Endothelial cell of umbilical vein (primary cell): ENCODE data around the gene PSD4. TPM values are rescaled to one million over a fixed set of nuclear protein-coding genes. Genes with fewer than 3 reads are reported as not detected.

Source experiments
- BruUV-seq: library from RNA; stranded (reverse); fragments of 400-500 nt; replicated peaks from 2 replicates; lab custom pipeline; 2021; lab: Mats Ljungman, UMichigan
- CTCF ChIA-PET: fragments of 300-600, 350-600 bp; sonication (Branson Sonifier 250); formaldehyde crosslinking; loops from one replicate; lab custom pipeline; 2021; ENCODE audit warnings: antibody characterized with exemption, inconsistent platforms; lab: Charles Lee
- POLR2A ChIA-PET: fragments of 300-600, 350-600 bp; sonication (Branson Sonifier 250); formaldehyde crosslinking; loops from one replicate; lab custom pipeline; 2021; ENCODE audit warnings: antibody characterized with exemption, inconsistent platforms; lab: Charles Lee
- DNase-seq: peaks from one replicate; pipeline ENCODE4 v3.0.0-alpha.2; 2011; ENCODE audit warnings: low read depth, low spot score
- FAIRE-seq: peaks from 2 replicates; lab custom pipeline; 2011; peaks lifted over from hg19 to GRCh38; lab: Jason Lieb, UNC
- H2AFZ ChIP-seq: 2 replicates; pipeline ENCODE4 v1.6.0; 2012; ENCODE audit warnings: low read depth, low read length, control low read depth, inconsistent platforms
- H3K27ac ChIP-seq: 2 replicates; pipeline ENCODE4 v1.5.1; 2011; ENCODE audit warnings: low read depth, mild to moderate bottlenecking, control low read depth, low read length, moderate library complexity; ENCODE audit not compliant: insufficient read depth
- H3K27me3 ChIP-seq, 2 experiments: 2 replicates each; pipeline versions ENCODE4 v1.6.0 to v1.6.1; 2011; ENCODE audit warnings: low read length in 2 of 2, mixed read lengths in 1 of 2; ENCODE audit not compliant: control insufficient read depth in 2 of 2, insufficient read depth in 2 of 2
- H3K36me3 ChIP-seq, 2 experiments: 2 replicates in 1 of 2; 3 replicates in 1 of 2; pipeline ENCODE4 v1.5.1; 2011; ENCODE audit warnings: low read length in 2 of 2, mild to moderate bottlenecking in 1 of 2, moderate library complexity in 1 of 2; ENCODE audit not compliant: control insufficient read depth in 2 of 2, insufficient read depth in 2 of 2; ENCODE audit errors: extremely low read depth in 1 of 2
- H3K4me1 ChIP-seq: 3 replicates; pipeline ENCODE4 v1.5.1; 2011; ENCODE audit warnings: mild to moderate bottlenecking, low read length; ENCODE audit not compliant: control insufficient read depth, insufficient read depth; ENCODE audit errors: extremely low read depth
- H3K4me2 ChIP-seq: 2 replicates; pipeline ENCODE4 v1.6.1; 2011; ENCODE audit warnings: low read length, control low read depth, mixed read lengths; ENCODE audit not compliant: insufficient read depth
- H3K4me3 ChIP-seq, 3 experiments: fragments of 200-600 bp in 1 of 3; sonication (generic), shearing (Covaris generic) in 1 of 3; replicated peaks in 1 of 3; 2 replicates each; pipeline ENCODE4 v1.5.1; 2011 to 2016; ENCODE audit warnings: control low read depth in 3 of 3, low read length in 3 of 3, mild to moderate bottlenecking in 2 of 3, inconsistent platforms in 1 of 3, low read depth in 1 of 3, moderate library complexity in 1 of 3; ENCODE audit not compliant: insufficient read depth in 1 of 3
- H3K79me2 ChIP-seq: 2 replicates; pipeline ENCODE4 v1.6.0; 2012; ENCODE audit warnings: low read length, inconsistent platforms; ENCODE audit not compliant: control insufficient read depth, insufficient read depth
- H3K9ac ChIP-seq: replicated peaks from 2 replicates; pipeline ENCODE3; 2011; ENCODE audit warnings: low read length, control low read depth; ENCODE audit not compliant: insufficient read depth; ENCODE audit errors: extremely low read depth
- H3K9me1 ChIP-seq: replicated peaks from 3 replicates; pipeline ENCODE4 v1.6.0; 2011; ENCODE audit warnings: mild to moderate bottlenecking, low read length; ENCODE audit not compliant: control insufficient read depth, insufficient read depth; ENCODE audit errors: extremely low read depth
- H3K9me3 ChIP-seq: replicated peaks from 2 replicates; pipeline ENCODE4 v1.5.1; 2012; ENCODE audit warnings: low read length, inconsistent platforms; ENCODE audit not compliant: control insufficient read depth, insufficient read depth
- H4K20me1 ChIP-seq: replicated peaks from 2 replicates; pipeline ENCODE3; 2011; ENCODE audit warnings: mild to moderate bottlenecking, low read length; ENCODE audit not compliant: control insufficient read depth, insufficient read depth; ENCODE audit errors: extremely low read depth
- CTCF ChIP-seq, 2 donors: IDR thresholded peaks; 1 replicate in 1 of 2; 2 replicates in 1 of 2; pipeline ENCODE4 v1.5.1; 2011; ENCODE audit warnings: low read length in 2 of 2, mild to moderate bottlenecking in 2 of 2, moderate library complexity in 2 of 2, control low read depth in 1 of 2, inconsistent platforms in 1 of 2, low read depth in 1 of 2; ENCODE audit not compliant: insufficient read depth in 1 of 2; ENCODE audit errors: extremely low read depth in 1 of 2
- FOS ChIP-seq: IDR thresholded peaks from 2 replicates; pipeline ENCODE4 v1.6.1; 2011; ENCODE audit warnings: mild to moderate bottlenecking, low read length, moderate library complexity, borderline replicate concordance; ENCODE audit not compliant: insufficient read depth
- GATA2 ChIP-seq: IDR thresholded peaks from 2 replicates; pipeline ENCODE4 v1.7.0; 2011; ENCODE audit warnings: low read depth, mild to moderate bottlenecking, moderate library complexity, mixed read lengths, low read length; ENCODE audit not compliant: insufficient read length, insufficient read depth
- JUN ChIP-seq: IDR thresholded peaks from 2 replicates; pipeline ENCODE4 v1.6.1; 2011; ENCODE audit warnings: borderline replicate concordance, low read depth; ENCODE audit not compliant: insufficient read length, insufficient read depth
- MAX ChIP-seq: IDR thresholded peaks from 2 replicates; pipeline ENCODE4 v1.6.1; 2011; ENCODE audit not compliant: insufficient read depth, insufficient read length
- POLR2A ChIP-seq: IDR thresholded peaks from 2 replicates; pipeline ENCODE4 v1.6.1; 2012; ENCODE audit warnings: low read depth, mild to moderate bottlenecking, control low read depth, low read length
- dilution Hi-C: fragments of 300-500 bp; cut with MboI; formaldehyde crosslinking; loops from one replicate; pipeline ENCODE4 v1.15.0; 2019; ENCODE audit warnings: low sequenced_read_pairs; ENCODE audit not compliant: extremely low pct_ligation_motif_present
- intact Hi-C: fragments of 100-400 bp; cut with micrococcal nuclease; formaldehyde crosslinking; loops from one replicate; pipeline ENCODE4 v1.10.0; 2022
- polyA plus RNA-seq, 4 experiments: library from polyadenylated mRNA; depleted of rRNA in 3 of 4; stranded (reverse) in 3 of 4; unstranded in 1 of 4; fragments of >200 nt; gene quantifications; 2 replicates each; pipeline versions ENCODE4 v1.2.1 to v1.2.3, GENCODE V29; 2011 to 2012; ENCODE audit warnings: missing spikeins in 1 of 4
- total RNA-seq: library from RNA; stranded (reverse); gene quantifications from 2 replicates; pipeline ENCODE4 v1.2.3, GENCODE V29; 2021

The PSD4 gene
- total and polyA plus RNA-seq, 2 donors (not counting 3 experiments of a cell fraction or from before 2014, with no cell fraction given): 0.01 to 0.24 TPM

- ChIA-PET POLR2A (no interaction called here), CTCF (interaction anchor here (3.3 kb wide), 1 partner anchor 11 kb away, joined by 21 read pairs; no protein-coding TSS in a partner anchor)
- FAIRE-seq: no peak
- no peak overlapping the region for H3K4me2 ChIP-seq
- no peaks in the 10 kb centered on the region for H3K9me3 ChIP-seq
- intact Hi-C loops: no loop called here
- DNase-seq: no peak
- no peaks in the 10 kb centered on the region for H3K9me1 ChIP-seq
- no peak overlapping the region for H3K4me3 ChIP-seq
- H3K27ac ChIP-seq: no peak overlapping the region
- H2AFZ ChIP-seq: no peak overlapping the region
- no peaks in the 10 kb centered on the region for H3K79me2 ChIP-seq
- no peaks in the 10 kb centered on the region for H4K20me1 ChIP-seq
- H3K27me3 ChIP-seq: peaks cover 3 to 13% of the 10 kb centered on the region in 2 experiments
- no peaks in the 10 kb centered on the region for H3K4me1 ChIP-seq
- H3K36me3 ChIP-seq: no peaks in the 10 kb centered on the region
- no TSS peak for BruUV-seq
- dilution Hi-C loops: no loop called here
- no peak overlapping the region for H3K9ac ChIP-seq
- TF ChIP-seq MAX (no peak), FOS (no peak), JUN (no peak), GATA2 (no peak), POLR2A (no peak), CTCF (IDR thresholded peaks at IDR 0.05; ENCODE audit: extremely low read depth in 1 of 2, insufficient read depth in 1 of 2, low read depth in 1 of 2, low read length in 2 of 2) (no peak)
Observed at GRCh38 chr2:113149553-113150257, 24.1 kb upstream of the PSD4 start.
